ENCODE measurements around the gene RARG. TPM values are rescaled to one million over a fixed set of nuclear protein-coding genes. Genes with fewer than 3 reads are reported as not detected.

Gene RARG
- total RNA-seq, 1 donor from 2014 or later = 29.8 TPM

- no peak overlapping the region for H3K27ac ChIP-seq
- no peak for DNase-seq (ENCODE audit: low spot score in 2 of 2)
- H3K4me3 ChIP-seq = no peak overlapping the region
- H3K27me3 ChIP-seq = no peaks in the 10 kb centered on the region
- intact Hi-C loops (cut with DNase I) = no loop called here
- H3K4me1 ChIP-seq = no peaks in the 10 kb centered on the region
- H3K36me3 ChIP-seq = peaks cover 0 to 11% of the 10 kb centered on the region in 2 donors
- H3K9me3 ChIP-seq = no peaks in the 10 kb centered on the region
- TF ChIP-seq CTCF (IDR thresholded peaks at IDR 0.05) = no peak
Observed at GRCh38 chr12:53259891-53260290, 27.9 kb upstream of the RARG start.

- TF ChIP-seq CTCF (IDR thresholded peaks at IDR 0.05) = no peak
- DNase-seq (ENCODE audit: low spot score in 2 of 2) = no peak
- H3K9me3 ChIP-seq = no peaks in the 10 kb centered on the region
- no peaks in the 10 kb centered on the region for H3K27me3 ChIP-seq
- H3K36me3 ChIP-seq = peaks cover 4 to 18% of the 10 kb centered on the region in 2 donors
- no peak overlapping the region for H3K27ac ChIP-seq
- H3K4me3 ChIP-seq = no peak overlapping the region
- intact Hi-C loops (cut with DNase I) = no loop called here
- peaks cover 0 to 2% of the 10 kb centered on the region in 2 donors for H3K4me1 ChIP-seq
Observed at GRCh38 chr12:53258541-53259539, 26.8 kb upstream of the RARG start.

GRCh38 chr12:53255996-53256395 lies 24.0 kb upstream of the RARG start:
- TF ChIP-seq CTCF (IDR thresholded peaks at IDR 0.05) = no peak
- H3K9me3 ChIP-seq = no peaks in the 10 kb centered on the region
- intact Hi-C loops (cut with DNase I) = no loop called here
- DNase-seq (ENCODE audit: low spot score in 2 of 2) = no peak
- H3K36me3 ChIP-seq = peaks cover 9 to 25% of the 10 kb centered on the region in 2 donors
- peaks cover 0 to 21% of the 10 kb centered on the region in 2 donors for H3K4me1 ChIP-seq
- no peak overlapping the region for H3K27ac ChIP-seq
- H3K4me3 ChIP-seq = no peak overlapping the region
- H3K27me3 ChIP-seq = no peaks in the 10 kb centered on the region

- DNase-seq (ENCODE audit: low spot score in 2 of 2) = no peak
- Histone ChIP-seq H3K36me3 (peaks cover 9 to 25% of the 10 kb centered on the region in 2 donors), H3K4me3 (no peak overlapping the region), H3K9me3 (no peaks in the 10 kb centered on the region), H3K4me1 (peaks cover 0 to 24% of the 10 kb centered on the region in 2 donors), H3K27me3 (no peaks in the 10 kb centered on the region), H3K27ac (no peak overlapping the region)
- intact Hi-C loops (cut with DNase I) = no loop called here
- no peak for TF ChIP-seq CTCF (IDR thresholded peaks at IDR 0.05)
Observed at GRCh38 chr12:53254816-53255545, 23.0 kb upstream of the RARG start.

- Histone ChIP-seq H3K27ac (no peak overlapping the region), H3K4me1 (peaks cover 0 to 24% of the 10 kb centered on the region in 2 donors), H3K4me3 (peak overlapping the region; percentile 72 to 93), H3K27me3 (no peaks in the 10 kb centered on the region), H3K36me3 (peaks cover 9 to 25% of the 10 kb centered on the region in 2 donors), H3K9me3 (no peaks in the 10 kb centered on the region)
- TF ChIP-seq CTCF (IDR thresholded peaks at IDR 0.05) = no peak
- intact Hi-C loops (cut with DNase I) = no loop called here
- no peak for DNase-seq (ENCODE audit: low spot score in 2 of 2)
Observed at GRCh38 chr12:53253298-53253697, 21.3 kb upstream of the RARG start.

Measured in ascending aorta (tissue), 2 donors.